ENCODE measurements around the gene PC.
"Not testable (repeated sequence)": the region's sequence is repeated elsewhere in the genome, so short reads cannot be mapped to it uniquely, and the experiment has no call there.

The PC gene

GRCh38 chr11:66834539-66834845, 123.7 kb downstream of the PC start:
- DNase-seq, result no peak

GRCh38 chr11:66824573-66824972, 133.6 kb downstream of the PC start:
- DNase-seq, result not testable (repeated sequence)

GRCh38 chr11:66823700-66824099, 134.5 kb downstream of the PC start:
- DNase-seq, result no peak

GRCh38 chr11:66820901-66821300, 137.3 kb downstream of the PC start:
- DNase-seq, result no peak

GRCh38 chr11:66820381-66820780, 137.8 kb downstream of the PC start:
- DNase-seq, result no peak

GRCh38 chr11:66818231-66818955, 139.8 kb downstream of the PC start:
- DNase-seq, result no peak

GRCh38 chr11:66815646-66816045, 142.5 kb downstream of the PC start:
- DNase-seq, result no peak

GRCh38 chr11:66814678-66815077, 143.5 kb downstream of the PC start:
- DNase-seq, result no peak

GRCh38 chr11:66810576-66811185, 147.5 kb downstream of the PC start:
- DNase-seq, result no peak

- DNase-seq, result no peak
Measured at GRCh38 chr11:66809592-66809991, 148.6 kb downstream of the PC start.

GRCh38 chr11:66800720-66801428, 157.3 kb downstream of the PC start:
- DNase-seq, result no peak

GRCh38 chr11:66799815-66800214, 158.4 kb downstream of the PC start:
- DNase-seq, result not testable (repeated sequence)

Data from midbrain (tissue), 1 donor.